GM18502 (cell line): ENCODE measurements around the gene RBMS3.
"Not testable (repeated sequence)": the region's sequence is repeated elsewhere in the genome, so short reads cannot be mapped to it uniquely, and the experiment has no call there.

Source experiments
- ATAC-seq: cut with Tn5 transposase; IDR thresholded peaks from one replicate; pipeline ENCODE4 v1.9.1; 2021; ENCODE audit warnings: mild to moderate bottlenecking; ENCODE audit not compliant: unreplicated experiment, poor library complexity

Gene RBMS3

DNA sequence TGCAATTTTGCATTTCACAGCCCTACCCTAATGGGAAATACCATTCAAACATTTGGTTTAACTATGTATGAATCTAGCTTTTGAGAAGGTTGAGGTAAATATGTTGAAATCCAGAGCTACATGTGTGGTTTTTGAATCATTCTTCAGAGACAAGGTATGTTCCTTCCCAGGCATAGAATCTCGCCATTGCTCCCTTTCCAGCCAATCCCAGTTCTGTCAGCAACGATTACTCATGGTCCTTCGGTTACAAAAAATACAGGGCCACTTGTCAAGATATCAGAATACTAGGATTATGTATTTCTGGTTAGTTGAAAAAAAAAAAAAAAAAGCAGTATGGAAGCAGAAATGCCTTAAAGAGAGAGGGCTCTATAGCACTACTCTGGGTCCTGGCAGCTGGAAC is 182.4 kb downstream of the RBMS3 start:
- ATAC-seq: no peak

DNA sequence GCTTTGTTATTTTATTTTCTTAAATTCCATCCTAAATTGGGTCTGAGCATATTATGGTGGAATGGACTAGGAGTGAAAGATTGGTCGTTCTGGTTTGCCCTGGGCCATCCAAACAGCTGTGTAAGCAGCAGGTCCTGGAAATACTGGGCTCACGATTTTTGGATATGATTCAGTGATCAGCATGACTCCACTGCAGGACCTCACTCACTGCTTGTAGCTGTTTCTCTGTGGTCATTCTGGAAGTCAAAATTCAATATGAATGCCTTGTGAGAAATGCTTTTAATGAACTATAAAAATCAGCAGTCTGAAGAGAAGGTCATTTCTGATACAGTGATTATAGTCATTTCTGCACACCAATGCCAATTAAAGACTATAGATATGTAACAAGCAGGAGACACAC is 185.0 kb downstream of the RBMS3 start:
- no peak for ATAC-seq

GRCh38 chr3:29466442-29466841 is 185.6 kb downstream of the RBMS3 start:
- ATAC-seq: no peak

GRCh38 chr3:29468187-29468586 is 187.3 kb downstream of the RBMS3 start:
- no peak for ATAC-seq

DNA sequence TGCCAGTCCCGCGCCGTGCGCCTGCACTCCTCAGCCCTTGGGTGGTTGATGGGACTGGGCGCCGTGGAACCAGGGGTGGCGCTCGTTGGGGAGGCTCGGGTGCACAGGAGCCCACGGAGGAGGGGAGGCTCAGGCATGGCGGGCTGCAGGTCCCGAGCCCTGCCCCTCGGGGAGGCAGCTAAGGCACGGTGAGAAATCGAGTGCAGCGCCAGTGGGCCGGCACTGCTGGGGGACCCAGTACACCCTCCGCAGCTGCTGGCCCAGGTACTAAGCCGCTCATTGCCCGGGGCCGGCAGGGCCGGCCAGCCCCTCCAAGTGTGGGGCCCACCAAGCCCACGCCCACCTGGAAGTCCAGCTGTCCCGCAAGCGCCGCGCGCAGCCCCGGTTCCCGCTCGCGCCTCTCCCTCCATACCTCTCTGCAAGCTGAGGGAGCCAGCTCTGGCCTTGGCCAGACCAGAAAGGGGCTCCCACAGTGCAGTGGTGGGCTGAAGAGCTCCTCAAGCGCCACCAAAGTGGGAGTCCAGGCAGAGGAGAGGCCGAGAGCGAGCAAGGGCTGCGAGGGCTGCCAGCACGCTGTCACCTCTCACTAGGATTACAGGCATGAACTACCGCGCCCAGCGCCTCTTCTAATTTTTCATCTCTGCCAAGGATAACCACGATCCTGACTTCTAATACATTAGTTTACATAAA is 192.8 kb downstream of the RBMS3 start:
- ATAC-seq: not testable (repeated sequence)

- no peak for ATAC-seq
Measured at GRCh38 chr3:29475305-29475840, 194.5 kb downstream of the RBMS3 start.

GRCh38 chr3:29475854-29476253 is 195.0 kb downstream of the RBMS3 start:
- no peak for ATAC-seq

- ATAC-seq: no peak
Measured at GRCh38 chr3:29478611-29479010, 197.7 kb downstream of the RBMS3 start.

- ATAC-seq: no peak
Measured at GRCh38 chr3:29481249-29481648, 200.4 kb downstream of the RBMS3 start.

DNA sequence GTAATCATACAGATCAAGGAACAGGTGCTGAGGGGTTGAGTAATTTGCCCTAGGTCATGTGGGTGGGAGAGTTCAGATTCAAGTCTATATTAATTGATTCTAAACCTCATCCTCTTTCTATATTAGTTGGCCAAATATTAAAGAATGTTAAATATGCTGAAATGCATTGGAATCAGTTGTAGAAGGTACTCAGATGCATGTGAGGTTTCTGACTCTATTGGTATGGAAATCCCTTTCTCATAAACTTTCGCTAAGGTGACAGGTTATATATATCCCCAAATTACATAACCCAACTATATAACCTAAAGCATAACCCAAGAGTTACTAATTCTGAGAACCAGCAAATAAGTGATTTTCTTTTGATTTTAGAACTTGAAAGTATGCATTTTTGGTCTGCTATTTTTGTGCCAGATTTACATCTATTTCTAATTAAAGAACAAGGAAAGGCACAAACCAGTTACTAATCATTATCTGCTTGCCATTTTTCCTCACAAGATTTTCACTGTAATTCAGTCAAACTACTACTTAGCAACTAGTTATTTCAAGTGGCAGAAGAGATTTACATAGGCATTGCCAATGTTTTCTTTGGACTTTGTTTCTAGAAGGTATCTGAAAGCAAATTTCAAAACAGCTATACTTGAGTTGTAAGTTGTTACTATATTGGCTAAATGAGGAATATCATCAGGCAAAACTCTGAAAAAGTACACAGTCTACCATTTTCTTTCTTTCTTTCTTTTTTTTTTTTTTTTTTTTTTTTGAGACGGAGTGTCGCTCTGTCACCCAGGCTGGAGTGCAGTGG is 201.3 kb downstream of the RBMS3 start:
- ATAC-seq: no peak

- ATAC-seq: no peak
Measured at GRCh38 chr3:29484633-29485032, 203.8 kb downstream of the RBMS3 start.

DNA sequence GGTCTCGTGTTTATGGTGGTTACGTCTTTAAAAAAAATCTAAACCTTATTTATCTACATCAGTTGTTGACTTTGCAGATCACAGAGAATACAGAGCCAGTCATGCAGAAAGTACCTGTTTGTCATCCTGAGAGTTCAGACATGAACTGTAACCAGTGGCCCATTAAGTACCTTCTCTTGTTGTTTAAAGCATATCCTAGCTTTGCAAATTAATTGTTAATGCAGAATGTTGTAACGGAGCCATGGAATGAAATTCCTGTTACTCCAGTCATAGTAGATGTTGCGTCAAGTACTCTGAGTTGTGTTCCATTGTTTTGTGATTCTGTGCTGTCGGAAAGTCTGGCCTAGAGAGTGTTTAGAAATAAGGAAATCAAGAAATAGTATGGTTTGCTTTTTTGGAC is 205.2 kb downstream of the RBMS3 start:
- ATAC-seq: no peak

DNA sequence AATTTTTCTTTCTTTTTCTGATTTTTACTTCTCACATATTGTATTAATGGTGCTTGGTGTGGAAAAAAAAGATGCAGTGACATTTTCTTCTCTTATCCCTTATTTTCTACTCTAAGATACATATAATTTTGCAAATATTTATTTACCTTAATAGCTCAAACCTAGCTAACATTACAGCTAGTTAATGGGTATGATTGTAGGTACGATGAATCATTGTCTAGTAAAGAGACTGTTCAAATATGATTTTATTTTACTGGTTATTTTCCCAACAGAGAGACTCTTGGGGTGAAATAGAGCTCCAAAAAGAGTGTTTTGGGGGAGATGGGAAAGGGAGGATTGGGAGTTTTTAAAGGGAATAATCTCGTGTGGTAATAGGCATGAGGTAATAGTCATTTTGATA is 206.0 kb downstream of the RBMS3 start:
- no peak for ATAC-seq

- no peak for ATAC-seq
Measured at GRCh38 chr3:29488922-29489321, 208.1 kb downstream of the RBMS3 start.

- ATAC-seq: no peak
Measured at GRCh38 chr3:29493109-29493508, 212.2 kb downstream of the RBMS3 start.

DNA sequence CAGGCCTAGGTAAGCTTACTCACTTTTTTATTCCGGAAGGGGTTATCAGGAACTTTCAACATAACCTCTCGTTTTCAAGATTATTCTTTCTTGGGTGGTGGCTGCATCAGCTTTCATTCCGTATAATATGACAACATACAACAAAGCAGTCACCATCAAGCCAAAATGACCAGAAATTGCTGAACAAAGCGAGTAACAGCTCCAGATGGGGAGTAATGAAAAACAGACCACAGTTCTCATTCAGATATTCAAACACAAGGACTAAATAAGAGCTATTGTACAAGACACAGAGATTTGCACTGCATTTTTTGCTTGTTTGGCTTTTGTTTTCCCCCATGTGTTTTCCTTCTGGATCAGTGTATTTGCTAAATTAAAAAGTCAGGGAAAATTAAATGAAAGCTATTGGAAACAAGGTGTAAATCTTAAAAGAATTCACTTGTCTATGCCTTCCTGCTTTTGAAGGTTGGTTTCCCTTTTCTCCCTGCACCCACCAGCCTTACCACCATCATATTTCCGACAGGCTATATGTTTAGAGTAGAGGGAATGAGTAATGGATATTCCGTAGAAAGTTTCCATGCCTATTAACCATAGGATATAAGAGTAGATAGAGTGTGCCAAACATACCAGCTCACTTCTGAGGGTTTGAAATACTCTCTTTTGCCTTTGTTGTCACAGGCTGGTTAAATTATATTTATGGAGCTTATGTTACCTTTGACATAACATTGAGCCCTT is 213.6 kb downstream of the RBMS3 start:
- ATAC-seq: no peak

GRCh38 chr3:29497282-29497681 is 216.4 kb downstream of the RBMS3 start:
- no peak for ATAC-seq

- ATAC-seq: no peak
Measured at GRCh38 chr3:29502771-29503170, 221.9 kb downstream of the RBMS3 start.

GRCh38 chr3:29503314-29503713 is 222.4 kb downstream of the RBMS3 start:
- ATAC-seq: no peak

DNA sequence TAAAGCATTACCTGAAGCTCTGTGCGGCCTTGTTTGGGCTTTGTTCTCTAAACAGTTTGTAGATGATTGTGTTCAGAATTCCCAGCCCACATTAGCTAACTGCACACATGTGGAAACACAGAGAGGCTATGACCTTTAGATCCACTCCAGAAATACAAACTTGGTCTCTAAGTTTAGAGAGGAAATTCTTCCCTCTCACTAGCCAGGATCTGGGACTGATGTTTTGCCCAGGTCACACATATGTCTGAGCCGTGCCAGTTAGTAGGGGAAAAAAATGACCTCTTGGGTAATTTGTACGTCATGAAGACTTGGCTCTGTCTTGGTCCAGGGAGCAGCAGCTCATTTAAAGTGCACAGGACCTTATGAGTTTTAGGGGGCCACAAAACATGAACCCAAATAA is 223.1 kb downstream of the RBMS3 start:
- ATAC-seq: no peak

DNA sequence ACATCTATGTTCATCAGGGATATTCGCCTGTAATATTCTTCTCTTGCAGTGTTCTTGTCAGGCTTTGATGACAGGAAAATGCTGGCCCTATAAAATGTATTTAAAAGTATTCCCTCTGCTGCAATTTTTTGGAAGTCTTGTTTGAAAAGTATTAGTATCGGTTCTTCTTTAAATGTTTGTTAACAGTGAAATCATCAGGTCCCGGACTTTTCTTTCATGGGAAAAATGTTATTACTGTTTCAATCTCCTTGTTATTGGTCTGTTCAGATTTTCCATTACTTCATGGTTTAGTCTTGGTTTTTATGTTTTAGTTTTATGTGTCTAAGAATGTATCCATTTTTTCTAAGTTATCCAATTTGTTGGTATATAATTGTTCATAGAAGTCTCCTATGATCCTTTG is 225.6 kb downstream of the RBMS3 start:
- no peak for ATAC-seq
